HPDE6-E6E7 (cell line): ENCODE results near the gene FBF1.

Experiments used
- DNase-seq: peaks from one replicate; pipeline ENCODE4 v3.0.0; 2011; ENCODE audit warnings: missing footprints; ENCODE audit errors: extremely low spot score

Gene FBF1

GRCh38 chr17:75917141-75917916, 23.5 kb downstream of the FBF1 start:
- DNase-seq: no peak

GRCh38 chr17:75915268-75915667, 25.6 kb downstream of the FBF1 start:
- no peak for DNase-seq

DNA sequence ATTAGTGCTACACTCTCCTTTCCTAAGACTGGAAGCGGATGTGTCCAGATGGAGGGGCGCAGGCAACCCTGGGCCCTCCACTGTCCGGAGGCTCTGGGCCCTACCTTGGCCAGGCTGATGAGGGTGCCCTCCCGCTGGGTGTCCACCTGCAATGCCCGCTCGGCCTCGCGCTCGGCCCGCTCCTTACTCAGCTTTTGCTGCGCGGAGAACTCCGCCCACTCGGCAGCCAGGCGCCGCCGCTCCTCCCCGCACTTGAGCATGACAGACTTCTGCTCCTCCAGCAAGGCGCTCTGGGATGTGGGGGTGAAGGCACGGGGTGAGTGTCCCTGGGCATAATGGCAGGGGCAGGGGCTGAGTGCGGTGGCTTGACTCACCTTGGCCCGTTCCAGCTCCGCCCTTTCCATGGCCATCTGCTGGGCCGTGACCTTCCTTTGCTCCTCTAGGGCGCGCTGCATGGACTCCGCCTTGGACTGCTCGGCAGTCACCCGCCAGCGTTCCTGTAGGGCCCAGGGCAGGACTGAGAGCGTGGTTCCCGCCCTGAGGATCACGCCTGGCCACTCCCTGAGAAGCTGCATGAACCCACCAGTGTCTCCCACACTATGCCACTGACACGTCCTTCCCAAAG, 26.1 kb downstream of the FBF1 start:
- DNase-seq: no peak

DNA sequence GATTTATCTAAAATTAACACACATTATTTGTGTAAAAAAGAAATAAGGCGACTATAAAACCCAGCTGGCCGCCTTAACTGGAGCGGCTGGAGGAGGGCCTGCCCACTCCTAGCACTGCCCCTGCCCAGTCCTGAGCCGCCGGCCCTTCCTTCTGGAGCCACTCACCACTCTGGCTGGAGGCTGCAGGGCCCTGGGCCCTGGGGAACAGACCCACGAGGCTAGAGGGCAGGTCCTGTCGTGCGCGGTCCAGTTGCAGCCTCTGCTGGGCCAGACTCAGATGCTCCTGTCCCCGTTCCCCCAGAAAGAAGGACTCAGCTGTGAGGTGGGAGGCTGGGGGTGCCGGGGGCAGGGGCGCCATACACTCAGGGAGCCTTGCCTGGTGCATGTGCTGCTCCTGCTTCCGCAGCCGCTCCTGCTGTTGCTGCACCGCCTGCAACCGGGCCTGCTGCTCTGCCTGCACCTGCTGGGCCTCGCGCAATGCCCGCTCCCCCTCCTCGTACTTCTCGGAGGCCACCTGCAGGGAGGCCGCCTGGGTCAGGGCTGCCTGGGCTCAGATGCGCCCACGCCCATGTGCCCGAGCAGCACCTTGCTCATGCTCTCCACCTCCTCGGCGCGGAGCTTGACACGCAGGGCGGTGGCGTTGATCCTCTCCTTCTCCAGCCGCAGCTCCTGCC, 27.2 kb downstream of the FBF1 start:
- DNase-seq: no peak

GRCh38 chr17:75910699-75911098, 30.1 kb downstream of the FBF1 start:
- no peak for DNase-seq

GRCh38 chr17:75909812-75910274, 31.0 kb downstream of the FBF1 start:
- DNase-seq: no peak

DNA sequence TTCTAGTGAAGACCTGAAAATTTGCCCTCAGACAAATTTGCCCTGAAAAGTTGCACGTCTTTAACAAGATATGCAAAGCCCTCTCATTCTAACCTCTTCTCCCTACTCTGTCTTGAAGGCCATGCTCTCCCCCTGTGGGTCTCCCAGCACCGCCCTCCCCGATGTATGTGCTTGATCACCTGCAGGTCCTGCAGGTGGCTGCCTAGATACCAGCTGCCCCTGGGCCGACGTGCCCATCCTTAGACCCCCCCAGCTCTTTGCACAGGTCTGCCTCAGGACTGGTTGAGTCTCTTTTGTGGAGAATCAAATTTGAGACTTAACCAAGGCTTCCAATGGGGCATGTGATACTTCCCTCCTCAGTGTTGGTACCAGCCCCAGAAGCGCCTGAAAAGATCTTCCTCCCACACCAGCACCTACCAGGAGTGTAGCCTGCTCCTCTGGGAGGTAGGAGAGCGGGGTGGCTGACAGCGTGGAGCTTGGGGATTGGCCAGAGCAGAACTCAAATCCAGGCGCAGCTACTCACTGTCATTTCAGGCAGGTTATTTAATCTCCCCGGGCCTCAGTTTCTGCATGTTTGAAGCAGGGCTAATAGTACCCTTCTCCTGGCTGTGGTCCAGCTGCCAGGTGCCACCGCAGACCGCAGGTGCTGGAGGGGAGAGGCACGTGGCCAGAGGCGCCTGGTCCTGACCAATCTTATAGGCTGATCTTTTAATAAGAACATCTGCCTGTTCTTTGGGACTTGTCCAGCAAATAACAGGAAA, 31.6 kb downstream of the FBF1 start:
- no peak for DNase-seq

DNA sequence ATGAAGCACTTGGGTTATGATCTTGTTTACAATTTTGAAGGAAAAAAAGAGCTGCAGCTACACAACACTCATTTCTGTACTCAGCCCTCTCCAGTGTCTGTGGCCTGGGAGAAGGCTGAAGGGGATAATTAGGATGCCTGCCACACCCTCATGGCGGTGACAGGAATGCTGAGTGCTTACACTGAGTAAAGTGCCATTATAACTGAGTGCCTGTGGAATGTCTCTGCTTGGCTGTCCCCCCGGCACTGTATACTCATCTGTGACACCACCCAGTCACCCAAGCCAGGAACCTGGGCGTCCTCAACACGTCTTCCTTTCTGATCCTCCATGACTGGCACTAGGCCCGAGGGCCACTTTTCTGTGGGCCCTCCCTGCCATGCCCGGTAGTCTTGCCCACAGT, 32.6 kb downstream of the FBF1 start:
- DNase-seq: no peak

DNA sequence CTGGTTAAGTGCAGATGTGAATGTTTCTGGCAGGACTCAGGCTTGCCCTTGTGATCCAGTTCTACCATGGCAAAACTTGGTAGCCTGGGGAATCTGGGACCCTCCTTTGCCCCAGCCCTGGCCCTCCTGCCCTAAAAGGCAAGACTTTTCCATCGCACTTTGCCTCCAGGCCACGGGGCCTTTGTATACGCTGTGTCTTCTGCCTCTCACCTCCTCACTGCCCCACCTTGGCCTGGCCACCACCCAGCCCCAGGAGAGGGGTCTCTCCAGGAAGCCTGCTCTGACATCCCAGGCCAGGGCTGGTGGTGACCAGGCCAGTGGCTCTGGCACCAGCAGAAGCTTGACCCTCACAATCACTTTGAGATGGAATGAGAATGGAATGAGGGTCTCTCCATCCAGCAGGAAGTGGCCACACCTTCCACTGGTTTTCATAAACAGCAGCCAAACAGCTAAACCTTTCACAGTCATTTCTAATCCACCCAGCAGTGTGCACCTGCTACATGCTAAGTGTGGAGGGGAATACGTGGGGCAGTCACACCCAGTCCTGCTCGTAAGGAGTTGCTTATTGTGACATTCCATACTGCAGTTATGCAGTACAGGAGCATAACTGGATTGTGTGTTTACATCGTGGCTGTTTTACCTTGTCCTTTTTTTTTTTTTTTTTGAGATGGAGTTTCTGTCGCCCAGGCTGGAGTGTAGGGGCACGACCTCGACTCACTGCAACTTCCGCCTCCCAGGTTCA, 34.5 kb downstream of the FBF1 start:
- DNase-seq: no peak

DNA sequence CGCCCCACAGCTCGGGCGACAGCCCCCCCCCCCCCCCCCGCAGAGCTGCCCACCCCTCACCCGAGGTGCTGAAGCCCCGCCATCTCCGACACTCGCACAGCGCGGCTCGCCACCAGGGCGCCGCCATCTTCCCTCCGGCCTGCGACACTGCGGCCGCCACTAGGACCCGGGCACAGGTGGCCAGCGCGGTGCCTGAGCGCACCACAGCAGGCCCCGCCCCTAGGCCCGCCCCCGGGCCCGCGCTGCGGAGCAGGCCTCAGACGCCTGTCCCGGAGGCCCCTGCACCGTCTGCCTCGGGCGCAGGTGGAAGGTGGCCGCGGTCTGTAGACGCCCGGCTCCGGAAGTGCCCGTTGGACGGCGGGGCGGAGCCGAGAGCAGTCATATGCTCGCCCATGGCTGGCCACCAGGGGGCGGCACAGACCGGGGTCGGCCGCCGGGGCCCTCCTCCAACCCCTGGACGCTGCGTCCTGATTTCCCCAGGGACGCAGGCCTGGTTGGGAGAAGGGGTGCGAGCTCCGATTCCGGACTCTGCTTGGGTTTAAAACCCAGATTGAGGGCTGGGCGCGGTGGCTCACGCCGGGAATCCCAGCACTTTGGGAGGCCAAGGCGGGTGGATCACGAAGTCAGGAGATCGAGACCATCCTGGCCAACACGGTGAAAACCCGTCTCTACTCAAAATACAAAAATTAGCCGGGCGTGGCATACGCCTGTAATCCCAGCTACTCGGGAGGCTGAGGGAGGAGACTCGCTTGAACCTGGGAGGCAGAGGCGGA, 35.9 kb downstream of the FBF1 start, which contains the start of gene MRPL38:
MRPL38 (minus strand) TSS at position 136 of the 773 bp plus-strand sequence; CDS start at position 127, 9 bp downstream.
- peak; percentile 95 for DNase-seq

- DNase-seq: no peak
Measured at GRCh38 chr17:75902406-75902805, 38.4 kb downstream of the FBF1 start.

GRCh38 chr17:75901727-75902126, 39.1 kb downstream of the FBF1 start:
- no peak for DNase-seq

- no peak for DNase-seq
Measured at GRCh38 chr17:75900691-75901533, 39.9 kb downstream of the FBF1 start.

DNA sequence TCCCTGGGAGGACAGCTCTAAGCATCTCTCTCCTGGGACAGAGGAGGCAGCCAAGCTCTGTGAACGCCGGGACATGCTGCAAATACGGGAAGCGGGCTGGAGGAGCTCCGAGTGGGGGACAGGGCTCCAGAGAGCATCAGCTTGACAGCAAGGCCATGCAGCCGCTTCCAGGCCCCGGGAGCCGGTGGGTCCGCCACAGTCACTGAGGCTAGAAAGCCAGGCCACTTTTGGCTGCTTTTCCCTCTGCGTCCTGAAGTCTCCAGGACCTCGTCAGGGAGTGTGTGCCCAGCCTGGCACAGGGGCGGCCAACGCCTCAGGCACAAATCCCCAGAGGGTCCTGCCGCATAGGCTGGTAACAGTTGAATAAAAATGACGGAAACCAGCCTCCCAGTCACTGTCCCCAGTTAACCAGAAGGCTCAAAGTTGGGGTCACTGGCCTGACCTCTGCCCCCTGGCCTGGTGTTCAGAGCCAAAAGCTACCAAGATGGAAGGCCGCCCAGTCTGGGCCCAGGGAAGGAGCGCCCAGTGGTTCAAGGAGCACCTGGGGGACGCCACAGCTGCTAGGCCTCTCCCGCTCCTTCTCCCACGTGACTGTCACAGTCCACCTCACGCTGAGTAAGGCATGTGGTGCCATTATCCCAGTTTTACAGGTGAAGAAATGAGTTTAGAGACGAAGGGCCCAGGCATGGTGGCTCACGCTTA, 40.9 kb downstream of the FBF1 start:
- no peak for DNase-seq

DNA sequence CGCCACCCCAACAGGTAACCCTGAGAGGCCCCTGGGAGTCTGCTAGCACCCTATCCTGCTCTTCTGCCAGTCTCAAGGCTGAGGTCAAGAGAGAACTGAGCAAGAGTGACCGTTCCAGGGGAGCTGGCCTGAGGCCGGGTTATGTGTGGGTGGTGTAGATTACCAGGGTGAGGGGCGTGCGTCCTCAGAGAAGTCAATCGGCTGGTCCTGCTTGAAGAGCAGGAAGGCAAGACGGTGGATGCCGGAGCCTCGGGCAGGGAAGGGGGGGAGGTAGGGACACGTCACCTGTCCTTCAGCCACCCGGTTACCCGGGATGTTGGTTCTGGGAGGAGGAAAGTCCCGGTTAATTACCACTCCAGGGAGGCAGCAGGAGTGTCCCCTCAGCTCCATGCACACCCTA, 41.5 kb downstream of the FBF1 start:
- DNase-seq: no peak

GRCh38 chr17:75898791-75899190, 42.1 kb downstream of the FBF1 start:
- DNase-seq: no peak

DNA sequence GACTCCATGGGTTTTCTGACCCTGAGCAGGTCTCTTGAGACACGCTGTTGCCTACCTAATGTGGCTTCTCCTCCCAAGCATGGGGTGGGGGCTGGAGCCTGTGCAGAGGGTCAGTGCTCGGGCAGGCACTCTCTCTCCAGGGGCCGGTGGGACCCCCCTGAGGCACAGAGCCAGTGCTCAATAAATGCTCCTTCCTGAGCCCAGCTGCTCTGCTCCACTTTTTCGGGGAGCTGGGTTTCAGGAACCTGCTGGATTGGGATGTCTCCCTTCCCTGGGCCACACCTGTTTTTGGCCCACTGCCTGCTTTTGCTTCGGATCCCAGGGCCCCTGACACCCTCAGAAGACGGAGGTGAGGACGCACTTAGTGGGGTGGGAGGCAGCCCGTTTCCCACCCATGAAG, 42.8 kb downstream of the FBF1 start:
- DNase-seq: no peak

GRCh38 chr17:75897160-75898019, 43.5 kb downstream of the FBF1 start:
- no peak for DNase-seq
